CD4-positive, alpha-beta T cell treated with Interleukin-4 for 4 hours (primary cell): ENCODE measurements around the gene FFAR4.

ENCODE experiments used
- DNase-seq: peaks from one replicate; pipeline ENCODE4 v3.0.0-alpha.2; 2020

FFAR4 gene

DNA sequence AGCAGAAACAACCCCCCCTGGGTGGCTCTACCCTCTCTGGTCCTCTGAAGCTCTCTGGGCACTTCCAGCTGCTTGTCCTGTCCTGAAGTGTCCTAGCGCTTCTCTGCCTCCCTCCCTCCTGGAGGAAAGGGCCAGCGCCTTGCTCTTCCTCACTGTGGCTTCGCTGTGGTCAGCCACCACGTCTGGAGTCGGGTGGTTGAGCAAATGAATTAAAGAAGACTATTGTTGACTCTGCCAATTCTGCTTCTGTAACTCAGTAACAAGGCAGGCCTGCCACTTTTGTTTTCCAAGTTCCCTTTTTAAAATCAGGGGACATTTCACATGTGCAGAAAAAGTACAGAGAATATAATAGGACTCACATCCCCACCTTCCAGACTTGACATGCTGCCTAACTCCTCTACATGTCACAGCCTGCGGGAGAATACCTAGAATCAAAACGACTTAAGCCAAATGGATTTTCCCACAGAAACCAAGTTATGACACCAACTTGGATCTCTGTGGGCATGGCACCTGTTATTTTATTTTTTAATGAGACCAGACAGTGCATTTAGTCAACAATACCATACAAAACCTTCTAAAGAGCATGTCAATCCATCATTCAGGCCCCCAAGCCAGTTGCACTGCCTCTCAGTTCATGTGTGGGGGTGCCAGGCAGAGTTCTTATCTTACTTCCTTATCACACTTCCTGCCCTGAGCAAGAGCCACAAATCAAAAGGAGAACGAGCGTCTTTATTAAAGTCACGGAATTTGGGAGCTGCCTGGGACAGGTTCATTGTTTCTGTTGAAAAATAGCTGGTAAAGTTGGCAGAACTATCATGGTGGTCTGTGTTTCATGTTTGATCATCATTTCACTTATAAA is 6.8 kb downstream of the FFAR4 start:
- DNase-seq: no peak

GRCh38 chr10:93573924-93574323 is 7.5 kb downstream of the FFAR4 start:
- no peak for DNase-seq

DNA sequence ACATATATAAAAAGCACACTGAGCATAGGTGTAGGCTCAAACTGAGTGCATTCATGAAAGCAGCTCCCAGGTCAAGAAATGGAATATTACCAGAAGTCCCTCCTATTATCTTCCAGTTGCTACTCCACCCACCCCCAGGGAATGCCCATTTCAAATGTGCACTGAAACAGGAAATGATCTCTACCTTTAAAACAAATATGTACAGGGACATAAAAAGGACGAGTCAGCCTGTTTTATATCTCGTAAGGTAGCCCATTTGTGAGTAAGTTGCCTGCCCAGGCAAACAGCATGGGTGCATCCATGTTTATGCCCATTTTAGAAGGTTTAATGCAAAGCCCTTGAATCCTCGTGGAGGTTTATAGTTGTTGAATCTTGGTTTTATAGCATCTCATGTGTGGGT is 10.4 kb downstream of the FFAR4 start:
- DNase-seq: no peak

DNA sequence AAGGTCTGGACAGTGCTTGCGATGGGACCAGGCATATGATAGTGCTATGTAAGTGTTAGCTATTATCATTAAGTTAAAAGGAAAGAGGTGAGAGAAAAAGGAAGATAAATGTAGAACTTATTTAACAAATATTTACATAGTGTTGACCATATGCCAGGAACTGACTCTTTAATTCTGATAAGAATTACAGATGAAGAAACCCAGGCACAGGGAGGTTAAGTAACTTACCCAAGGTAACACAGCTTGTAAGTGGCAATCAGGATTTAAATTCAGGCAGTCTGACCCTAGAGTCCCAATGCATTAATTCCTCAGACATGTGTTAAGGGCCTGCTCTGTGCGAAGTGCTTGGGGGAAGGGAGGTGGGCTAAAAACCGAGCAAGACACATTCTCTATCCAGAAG is 11.1 kb downstream of the FFAR4 start:
- no peak for DNase-seq

DNA sequence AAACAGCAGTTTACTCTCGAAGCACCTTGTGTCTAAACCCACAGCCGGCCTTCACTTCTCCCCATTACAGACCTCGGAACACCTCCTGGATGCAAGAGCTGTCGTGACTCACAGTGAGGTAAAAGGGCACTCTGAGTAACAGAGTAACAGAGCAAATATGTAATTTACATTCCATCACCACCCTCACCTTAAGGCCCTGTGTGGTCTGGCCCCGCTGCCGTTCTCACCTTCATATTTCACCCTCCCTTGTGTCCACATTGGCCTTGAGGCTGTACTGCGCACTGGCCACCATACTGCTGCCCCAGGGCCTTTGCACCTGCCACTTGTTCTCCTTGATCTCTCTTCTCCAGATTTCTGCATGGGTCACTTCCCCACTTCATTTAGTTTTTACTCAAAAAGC is 12.6 kb downstream of the FFAR4 start:
- DNase-seq: no peak

- no peak for DNase-seq
Measured at GRCh38 chr10:93579985-93580711, 13.7 kb downstream of the FFAR4 start.

- no peak for DNase-seq
Measured at GRCh38 chr10:93580828-93581227, 14.4 kb downstream of the FFAR4 start.

- DNase-seq: no peak
Measured at GRCh38 chr10:93584445-93584844, 18.0 kb downstream of the FFAR4 start.

DNA sequence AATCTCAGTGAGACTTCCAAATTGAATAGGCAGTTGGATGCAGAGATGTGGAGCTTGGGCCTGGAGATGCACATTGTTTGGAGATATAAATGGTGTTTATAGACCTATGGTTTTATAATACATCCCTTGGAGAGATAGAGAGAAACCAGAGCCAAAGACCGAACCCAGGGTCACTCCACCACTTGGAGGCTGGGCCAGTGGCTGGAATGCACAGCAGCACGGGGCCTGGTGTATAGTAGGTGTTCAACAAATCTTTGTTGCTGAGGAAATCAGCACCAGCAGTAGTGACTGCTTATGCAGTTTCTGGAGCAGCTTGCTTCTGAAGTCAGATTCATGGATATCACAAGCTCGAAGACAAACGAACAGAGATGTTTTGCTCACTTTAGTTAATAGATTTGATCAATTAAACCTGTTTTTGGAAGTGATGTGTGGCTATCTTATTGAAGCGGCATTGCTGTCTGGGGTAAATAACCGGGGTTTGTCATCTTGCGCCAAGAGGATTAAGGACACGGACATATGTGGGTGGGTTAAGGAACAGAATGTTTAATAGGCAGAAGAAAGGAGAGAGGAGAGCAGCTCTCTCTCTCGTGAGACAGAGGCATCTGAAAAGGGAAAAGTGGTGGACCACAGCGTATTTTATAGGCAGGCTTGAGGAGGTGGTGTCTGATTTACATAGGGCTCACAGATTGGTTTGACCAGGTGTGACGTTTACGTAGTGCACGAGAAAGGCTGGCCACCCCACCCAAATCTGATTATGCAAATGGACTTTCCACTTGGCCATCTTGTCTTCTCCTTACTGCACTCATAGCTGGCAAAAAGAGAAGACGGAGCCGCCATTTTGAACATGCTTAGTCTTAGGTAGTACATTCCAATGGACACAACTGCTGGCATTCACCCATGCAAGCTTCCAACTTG is 23.4 kb downstream of the FFAR4 start:
- DNase-seq: no peak

DNA sequence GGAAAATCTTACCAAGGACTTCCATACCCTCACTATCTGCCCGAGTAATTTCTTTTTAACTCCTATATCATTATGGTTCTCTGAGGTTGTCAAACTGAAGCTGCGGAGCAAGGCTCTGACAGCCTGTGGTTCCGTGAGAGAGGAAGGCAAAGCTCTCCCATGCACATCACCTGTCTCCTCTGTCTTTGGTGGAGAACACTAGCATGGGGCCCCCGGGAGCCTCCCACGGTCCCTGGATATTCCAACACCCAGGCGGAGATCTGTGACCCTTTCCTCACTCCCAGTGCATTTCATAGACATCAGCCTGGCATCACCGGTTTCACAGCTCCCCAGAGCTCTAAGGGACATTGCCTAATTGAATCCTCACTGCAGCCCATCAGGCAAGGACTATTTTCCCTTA is 24.2 kb downstream of the FFAR4 start:
- DNase-seq: no peak

GRCh38 chr10:93591065-93591808 is 24.8 kb downstream of the FFAR4 start:
- no peak for DNase-seq

- no peak for DNase-seq
Measured at GRCh38 chr10:93593254-93593653, 26.8 kb downstream of the FFAR4 start.

DNA sequence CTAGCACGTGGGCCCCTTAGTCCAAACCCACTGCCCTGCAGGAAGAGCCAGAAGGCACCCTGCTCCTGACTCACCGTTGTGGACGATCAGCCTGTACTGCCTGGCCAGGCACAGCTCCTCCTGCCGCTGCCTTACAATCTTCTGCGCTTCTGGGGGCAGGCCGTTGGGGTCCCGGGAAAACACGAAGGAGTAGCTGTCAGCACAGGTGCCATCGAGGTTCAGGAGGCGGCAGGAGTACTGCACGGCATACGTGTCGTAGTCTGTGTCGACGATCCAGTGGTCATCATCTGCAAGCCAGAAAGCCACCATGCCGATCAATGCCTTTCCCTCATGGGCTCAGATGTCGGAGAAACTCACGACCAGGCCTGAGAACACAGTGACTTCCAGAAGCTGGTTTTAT is 27.3 kb downstream of the FFAR4 start:
- DNase-seq: no peak

DNA sequence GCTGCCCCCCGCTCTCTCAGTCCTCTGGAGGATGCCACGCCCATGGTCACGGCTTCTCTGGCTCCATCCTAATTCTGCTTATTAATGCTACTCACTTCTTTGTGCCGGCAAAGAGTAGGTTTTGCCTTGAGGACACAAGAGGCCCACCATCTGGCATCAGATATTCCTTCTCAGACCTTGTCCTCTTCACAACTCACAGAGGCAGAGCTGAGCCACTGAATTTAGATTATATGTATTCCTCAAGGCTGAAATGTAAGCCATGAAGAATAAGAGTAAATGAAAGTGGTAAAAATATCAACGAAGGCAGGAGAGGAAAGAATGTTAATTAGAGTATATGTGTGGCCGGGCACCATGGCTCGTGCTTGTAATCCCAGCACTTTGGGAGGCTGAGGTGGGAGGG is 28.1 kb downstream of the FFAR4 start:
- DNase-seq: no peak

GRCh38 chr10:93595378-93596161 is 29.1 kb downstream of the FFAR4 start:
- no peak for DNase-seq

GRCh38 chr10:93596539-93596938 is 30.1 kb downstream of the FFAR4 start:
- DNase-seq: no peak

DNA sequence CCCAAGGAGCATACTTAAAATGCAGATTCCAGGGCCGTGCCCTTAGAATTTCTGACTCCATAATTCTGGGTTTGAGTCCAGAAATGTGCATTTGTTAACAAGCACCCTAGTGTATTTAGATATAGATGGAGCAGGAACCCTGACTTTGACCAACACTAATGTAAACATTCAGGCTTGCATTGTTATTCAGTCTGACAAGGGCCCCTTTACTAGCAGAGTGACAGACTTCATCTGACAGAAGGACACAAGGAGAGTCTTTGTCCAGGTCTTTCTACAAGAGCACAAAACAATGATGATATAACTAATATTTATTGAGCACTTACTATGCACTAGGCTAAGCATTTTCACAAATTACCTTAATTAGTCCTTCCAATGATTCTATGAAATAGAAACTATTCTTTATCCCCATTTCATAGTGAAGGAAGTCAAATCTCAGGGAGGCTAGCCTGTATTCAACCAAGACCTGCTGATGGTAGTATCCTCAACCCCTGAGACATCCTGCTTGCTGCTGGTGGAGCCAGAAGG is 30.7 kb downstream of the FFAR4 start:
- DNase-seq: no peak

- no peak for DNase-seq
Measured at GRCh38 chr10:93598157-93598556, 31.7 kb downstream of the FFAR4 start.

DNA sequence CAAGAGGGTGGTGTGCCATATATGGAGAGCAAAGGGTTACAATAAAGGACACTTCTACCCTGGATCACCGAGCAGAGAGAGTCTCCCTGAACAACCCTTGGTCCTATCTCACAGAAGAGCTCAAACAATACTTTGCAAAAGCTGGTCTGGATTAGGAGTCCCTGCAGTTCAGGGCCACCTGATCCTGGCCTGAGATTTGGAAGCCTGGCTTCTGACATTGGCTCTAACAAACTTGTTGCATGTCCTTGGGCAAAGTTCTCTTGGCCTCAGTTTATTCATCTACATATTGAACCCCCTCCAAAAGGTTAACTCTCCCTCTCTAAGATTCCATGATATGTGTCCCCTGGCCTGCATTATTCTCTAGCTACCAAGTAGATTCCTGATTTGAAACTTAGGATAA is 32.9 kb downstream of the FFAR4 start:
- no peak for DNase-seq

DNA sequence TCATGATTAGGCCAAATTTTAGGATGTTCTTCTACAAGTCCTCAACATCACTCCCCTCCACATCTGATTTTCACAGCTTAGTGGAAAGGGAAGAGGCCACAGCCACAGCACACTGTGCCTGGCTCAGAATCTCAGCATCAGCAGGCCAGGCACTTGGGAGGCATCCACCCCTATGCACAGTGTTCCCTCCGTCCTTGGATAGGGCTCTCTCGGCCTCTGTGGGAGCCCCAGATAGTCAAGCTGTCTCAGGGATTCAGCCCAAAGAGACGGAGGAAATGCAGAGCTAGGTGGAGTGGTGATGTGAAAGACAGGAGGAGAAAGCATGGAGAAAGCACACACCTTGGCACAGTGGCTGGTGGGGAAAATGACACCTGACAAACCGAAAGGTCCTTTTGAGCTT is 33.3 kb downstream of the FFAR4 start:
- DNase-seq: no peak

GRCh38 chr10:93600446-93601145 is 34.1 kb downstream of the FFAR4 start:
- DNase-seq: no peak
